HG02943 (cell line): ENCODE data around the gene CREG1.

ENCODE experiments used
- ATAC-seq: cut with Tn5 transposase; IDR thresholded peaks from one replicate; pipeline ENCODE4 v1.9.1; 2021; ENCODE audit warnings: mild to moderate bottlenecking, low read depth, moderate library complexity; ENCODE audit not compliant: unreplicated experiment

Gene CREG1

DNA sequence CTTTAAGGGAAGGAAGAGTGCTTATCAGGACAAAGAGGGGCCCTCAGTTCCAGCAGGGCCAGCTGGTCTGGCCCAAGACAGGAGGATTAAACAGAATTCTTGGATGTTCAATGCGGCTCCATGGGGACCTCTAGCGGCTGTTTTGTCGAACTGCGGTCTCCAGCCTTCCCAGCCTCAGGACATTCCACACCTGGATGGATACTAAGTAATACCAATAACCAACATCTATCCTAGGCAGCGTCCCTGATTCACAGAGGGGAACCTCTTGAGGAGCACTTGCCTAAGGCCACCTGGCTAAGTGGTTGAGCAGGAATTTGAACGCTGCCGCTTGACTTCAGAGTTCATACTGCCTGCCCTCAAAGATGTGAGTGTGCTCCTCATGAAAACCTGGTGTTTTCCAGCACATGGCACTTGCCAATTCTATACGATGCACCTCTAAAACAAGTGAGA, 19.7 kb downstream of the CREG1 start:
- ATAC-seq, result no peak

DNA sequence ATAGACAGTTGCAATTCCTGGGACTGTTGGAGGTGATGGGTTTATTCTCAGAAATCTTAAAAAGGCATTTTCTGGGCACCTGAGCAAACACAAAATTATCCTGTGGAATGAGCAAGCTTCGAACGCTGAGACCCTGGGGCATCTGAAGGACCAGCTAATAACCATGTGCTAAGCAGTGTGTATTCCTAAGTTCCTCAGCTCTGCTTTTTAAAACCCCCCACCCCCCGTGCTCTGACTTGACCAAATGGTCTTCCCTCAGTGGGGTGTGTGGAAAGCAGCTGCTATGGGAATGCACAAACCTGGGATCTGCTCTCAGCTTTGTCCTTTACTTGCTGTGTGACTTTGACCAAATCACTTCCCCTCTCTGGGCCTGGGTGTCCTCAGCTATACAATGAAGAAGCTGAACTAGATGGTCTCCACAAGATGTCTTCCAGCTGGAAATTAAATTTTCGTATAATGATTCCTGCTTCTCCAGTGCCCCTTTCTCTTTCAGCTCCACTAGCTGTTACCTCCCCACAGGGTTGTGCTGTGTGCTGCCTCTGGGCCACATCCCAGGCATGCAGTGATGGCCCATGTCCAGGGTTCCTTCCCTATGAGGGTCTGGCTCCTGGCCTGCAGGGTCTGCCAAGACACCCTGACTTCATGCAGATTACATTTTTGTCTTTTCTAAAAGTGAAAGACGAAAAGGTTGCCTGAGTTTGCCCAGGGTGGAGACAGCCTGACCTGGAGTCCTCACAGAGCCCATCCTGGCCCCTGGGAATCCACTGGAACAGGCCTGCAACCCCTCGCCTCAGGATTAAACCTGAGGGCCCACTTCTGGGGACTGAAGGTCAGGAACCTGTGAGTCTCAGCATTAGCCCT, 20.4 kb downstream of the CREG1 start:
- ATAC-seq, result no peak

DNA sequence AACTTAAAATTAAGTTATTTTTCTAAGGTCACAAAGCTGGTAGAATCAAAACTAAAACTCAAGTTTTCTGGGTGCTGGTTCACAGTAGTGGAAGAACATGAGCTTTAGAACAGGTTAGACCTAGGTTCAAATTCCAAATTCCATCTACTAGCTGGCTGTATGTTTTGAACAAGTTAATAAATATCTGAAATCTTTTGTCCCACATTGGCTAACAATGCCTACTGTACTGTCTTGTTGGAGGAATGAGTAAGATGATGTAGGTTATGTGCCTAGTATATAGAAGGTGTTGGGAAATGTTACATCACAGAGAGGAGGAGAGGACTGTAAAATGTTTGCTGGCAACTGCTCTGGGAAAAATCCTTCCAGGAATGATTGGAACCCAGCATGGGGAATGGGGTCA, 21.2 kb downstream of the CREG1 start:
- ATAC-seq, result no peak

DNA sequence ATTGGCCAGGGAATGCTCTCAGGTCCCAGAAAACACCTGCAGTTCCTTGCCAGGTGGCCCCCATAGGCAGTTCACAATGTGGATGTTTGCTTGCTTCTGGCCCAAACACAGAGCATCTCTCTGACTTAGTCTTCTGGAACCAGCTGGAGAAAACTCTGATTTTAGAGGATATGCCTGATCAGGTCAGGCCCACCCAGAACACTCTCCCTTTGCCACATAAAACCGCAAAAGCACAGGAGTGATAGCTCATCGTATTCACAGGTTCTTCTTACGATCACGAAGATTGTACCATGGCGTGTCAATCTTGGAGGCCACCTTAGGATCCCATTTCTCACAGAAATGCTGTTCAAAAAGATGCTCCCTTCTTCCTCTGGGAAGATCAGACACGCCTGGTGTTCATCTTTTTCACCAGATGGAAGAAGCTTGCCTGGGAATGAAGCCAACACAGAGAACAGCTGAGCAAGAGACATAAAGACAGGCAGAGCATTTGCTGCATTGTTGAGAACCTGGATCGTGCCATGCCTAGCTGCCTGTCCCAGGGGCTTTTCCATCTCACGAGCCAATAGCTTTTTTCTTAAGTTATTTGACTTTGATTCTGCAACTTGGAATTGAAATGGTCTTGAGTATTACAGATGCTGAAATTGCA, 23.6 kb downstream of the CREG1 start:
- no peak for ATAC-seq

- ATAC-seq, result no peak
Observed at GRCh38 chr1:167528057-167528728, 25.4 kb downstream of the CREG1 start.

DNA sequence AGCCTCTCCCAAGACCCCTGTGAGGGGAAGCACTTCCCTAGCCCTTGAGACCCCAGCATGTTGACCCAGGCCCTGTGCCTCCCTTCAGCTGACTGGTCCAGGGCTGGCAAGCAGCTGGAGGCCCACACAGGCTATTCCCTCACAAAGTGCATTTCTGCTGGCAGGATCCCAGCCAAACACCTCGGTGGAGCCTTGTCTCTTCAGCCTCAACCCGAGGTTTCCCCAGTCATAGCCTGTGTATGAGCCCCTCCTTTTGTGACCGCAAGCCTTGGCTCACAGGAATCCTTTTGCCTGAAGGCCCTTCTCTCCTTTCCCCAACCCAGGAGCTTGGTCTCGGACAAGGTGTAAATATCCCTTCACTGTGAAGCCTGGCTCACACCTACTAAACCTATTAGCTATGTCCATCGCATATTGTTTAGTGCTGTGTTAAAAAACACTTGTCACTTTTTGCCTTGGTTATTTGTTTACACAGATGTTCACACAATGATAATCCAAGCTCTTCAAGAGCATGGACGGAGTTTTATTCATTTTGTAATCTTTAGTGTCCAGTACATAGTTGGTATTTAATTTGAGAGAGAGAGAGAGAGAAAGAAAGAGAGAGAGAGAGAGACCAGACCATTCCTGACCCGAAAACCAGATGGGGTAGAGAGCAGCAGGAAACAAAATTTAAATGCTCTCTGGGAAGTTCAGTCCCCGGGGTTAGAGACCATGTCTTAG, 26.7 kb downstream of the CREG1 start:
- no peak for ATAC-seq

DNA sequence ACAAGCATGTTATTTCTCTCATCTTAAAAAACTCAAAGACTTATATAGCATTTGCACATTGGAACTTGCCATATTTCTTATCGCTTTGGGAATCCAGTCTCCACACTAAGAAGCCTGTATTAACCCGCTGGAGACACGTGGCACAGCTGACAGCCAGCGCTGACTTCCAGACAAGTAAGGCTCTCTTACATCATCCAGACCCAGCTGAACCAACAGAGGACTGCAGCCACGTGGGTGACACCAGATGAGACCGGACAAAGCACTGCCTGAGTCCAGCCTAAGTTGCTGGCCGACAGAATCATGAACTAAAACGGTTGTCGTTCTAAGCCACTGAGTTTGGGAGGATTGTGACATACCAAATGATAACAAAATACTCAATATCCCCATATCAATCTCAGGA, 28.9 kb downstream of the CREG1 start:
- ATAC-seq, result no peak

GRCh38 chr1:167522246-167522645, 31.3 kb downstream of the CREG1 start:
- no peak for ATAC-seq

GRCh38 chr1:167520711-167521206, 32.8 kb downstream of the CREG1 start:
- no peak for ATAC-seq

DNA sequence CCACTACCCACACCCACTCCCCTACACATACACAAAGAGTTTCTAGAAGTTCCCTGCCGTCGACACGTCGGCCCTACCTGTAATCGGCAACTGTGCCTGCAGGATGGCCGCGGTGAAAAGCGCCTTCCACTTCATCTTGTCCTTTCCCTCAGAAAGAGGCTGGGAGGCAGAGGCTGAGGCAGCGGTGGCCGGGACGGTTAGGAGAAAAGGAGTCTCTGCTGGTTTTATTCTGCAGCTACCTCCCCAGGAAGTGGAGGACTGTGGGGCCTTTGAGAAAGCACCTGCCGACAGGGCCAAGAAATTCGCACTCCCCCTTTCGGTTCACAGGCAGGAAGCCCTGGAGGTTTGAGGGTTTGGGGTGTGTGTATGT, 35.2 kb downstream of the CREG1 start, which contains the start of gene CD247:
Gene CD247 (minus strand): TSS at position 199 of the 370 bp plus-strand sequence. CDS start 64 bp downstream, at position 135.
- ATAC-seq, result no peak

DNA sequence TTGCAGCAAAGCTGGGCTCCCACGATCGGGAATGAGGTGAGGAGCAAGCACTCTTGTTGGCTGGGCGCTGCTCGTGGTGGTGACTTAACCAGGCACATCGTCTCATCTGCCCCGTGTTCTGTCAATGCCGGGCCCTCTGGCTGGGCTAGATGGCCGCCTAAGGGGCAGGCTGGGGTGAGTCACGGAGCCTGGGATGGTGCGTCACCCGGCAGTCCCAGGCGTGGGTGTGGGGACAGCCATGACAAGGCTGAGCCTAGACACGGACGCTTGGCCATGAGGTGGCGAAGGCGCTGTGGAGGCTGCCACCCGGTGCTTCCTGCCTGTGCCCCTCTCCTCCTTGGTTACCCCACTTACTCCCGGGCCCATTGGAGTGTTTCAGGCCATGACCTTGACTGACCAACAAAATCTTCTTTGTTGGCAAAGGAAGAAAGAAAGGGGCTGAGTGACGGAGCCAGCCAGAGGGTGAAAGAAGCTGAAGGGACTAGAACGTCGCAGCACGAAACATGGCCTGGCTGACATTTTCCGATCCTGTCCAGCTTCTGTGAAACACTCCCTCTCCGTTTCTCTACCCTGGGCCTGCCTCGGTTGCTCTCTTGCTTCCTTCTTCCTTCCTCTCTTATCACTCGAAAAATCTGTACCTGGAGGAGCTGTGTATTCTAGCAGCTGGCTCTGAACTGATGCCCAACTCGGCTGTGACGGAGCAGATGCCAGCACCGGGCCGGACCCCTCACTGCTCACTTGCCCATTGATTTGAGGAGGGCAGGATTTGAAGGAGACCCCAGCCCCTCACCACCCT, 35.8 kb downstream of the CREG1 start:
- no peak for ATAC-seq

DNA sequence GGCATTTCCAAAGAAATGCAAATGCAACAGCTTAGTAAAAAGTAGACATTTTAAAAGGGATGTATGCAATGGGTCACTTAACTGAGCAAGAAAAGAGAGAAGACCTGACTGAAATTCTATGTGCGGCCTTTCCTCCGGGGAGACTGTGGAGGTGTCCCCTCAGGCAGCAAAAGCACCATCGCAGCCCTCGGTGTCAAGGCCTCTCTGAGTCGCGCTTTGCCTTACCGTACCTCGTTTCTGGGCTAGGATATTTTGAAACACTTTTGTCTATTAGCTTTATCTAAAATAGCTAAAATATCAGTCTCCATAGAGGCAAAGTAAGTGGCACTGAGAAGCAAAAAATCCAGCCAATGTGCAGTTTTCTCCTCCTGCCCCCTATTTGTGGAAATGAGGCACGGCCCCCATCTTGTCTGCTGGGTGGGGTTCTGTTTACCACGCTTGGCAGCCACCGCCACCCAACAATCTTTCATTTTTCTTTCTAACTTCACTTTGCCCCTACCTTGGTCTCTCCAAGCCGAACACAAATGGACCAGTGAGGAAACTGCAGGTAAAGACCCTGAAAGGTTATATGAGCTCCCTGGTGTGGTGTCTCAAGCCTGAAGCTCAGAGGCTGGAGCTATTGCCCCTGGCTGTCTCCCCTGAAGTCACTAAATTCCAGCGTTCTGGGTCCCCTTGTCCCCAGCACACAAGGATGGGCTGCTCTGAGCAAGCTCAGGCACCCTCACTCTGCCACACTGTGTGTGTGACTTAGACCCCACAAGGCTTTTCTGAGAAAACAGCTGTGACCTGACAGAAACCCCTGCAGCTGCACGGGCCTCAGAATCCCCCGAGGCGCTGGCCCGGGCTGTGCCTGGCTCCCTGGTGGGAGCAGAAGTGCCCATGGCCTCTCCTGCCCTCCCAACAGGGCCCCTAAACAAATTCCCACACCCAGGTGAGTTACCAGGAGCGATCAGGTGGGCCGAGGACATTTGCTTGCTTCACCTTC, 36.9 kb downstream of the CREG1 start:
- ATAC-seq, result no peak

DNA sequence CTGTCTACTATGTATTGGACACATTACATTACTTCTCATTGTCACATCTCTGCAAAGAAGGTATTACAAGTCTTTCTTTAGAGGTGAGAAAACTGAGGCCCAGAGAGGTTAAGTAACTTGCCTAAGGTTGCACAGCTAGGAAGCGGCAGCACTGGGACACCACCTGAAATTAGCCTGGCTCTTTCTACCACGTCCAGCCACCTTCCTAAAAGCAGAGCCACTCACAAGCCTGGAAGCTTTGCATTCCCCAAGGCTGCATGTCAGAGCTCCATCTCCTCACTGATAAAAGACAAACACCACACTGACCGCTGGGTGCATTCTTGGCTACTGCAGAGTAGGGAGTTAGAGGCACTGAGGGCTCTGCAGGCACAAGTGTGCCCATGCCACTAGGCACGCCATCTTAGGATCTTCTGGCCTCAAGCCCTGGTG, 37.7 kb downstream of the CREG1 start:
- no peak for ATAC-seq

DNA sequence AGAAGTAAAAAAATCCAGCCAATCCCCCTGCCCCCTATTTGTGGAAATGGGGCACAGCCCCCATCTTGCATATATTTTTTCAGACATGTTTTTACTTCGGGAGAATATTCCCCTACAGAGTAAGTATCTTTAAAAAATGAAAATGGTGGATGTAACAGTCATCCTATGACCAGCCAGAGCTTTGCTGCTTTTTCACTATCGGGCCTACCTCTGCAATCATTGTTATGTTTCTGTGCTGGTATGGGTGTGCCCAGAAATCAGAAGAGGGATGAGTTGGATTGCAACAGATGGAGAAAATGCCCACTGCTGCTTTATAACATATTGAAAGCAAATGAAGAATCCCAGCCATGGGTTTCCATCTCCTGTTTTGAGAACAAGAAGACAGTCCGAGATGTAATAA, 38.1 kb downstream of the CREG1 start:
- ATAC-seq, result no peak

DNA sequence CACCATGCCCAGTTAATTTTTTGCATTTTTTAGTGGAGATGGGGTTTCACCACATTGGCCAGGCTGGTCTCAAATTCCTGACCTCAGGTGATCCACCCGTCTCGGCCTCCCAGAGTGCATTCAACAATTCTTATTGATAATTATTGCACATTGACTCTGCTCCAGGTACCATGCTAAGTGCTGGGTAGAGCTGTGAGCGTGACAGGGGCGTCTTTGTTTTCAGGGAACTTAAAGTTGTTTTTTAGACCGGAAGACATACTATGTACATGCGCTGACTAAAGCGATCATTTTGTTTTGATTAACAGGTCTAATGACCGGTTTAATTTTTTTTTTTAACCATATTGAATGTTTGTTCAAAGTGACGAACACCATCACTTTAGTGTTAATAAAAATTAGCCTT, 39.3 kb downstream of the CREG1 start:
- no peak for ATAC-seq

DNA sequence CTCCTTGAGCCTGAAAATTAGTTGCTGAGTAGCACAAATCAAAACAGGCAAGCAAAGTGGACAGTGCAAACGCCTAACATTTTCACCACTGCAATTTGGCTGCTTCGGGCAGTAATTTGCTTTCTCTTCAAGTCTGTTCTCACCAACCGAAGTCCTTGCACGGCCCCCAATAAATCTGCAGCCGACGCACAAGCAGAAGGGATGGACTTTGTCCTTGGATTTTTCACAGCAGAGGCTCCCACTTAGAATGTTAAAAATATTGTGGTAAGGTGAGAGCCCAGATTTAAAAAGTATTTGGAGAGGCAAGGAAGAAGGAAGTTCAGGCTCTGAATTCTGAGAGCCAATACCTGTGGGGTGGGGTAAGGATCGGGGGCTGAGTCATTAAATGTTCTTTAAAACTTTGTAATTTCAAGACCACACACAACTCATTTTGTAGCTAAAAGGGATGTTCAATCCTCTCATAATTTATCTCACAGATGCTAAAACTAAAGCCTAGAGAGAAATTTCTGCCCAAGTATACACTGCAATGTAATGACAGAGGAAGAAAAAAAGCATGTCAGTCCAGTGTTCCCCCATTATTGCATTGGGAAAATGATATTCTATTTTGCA, 41.4 kb downstream of the CREG1 start:
- no peak for ATAC-seq

GRCh38 chr1:167511374-167511986, 42.1 kb downstream of the CREG1 start:
- no peak for ATAC-seq

DNA sequence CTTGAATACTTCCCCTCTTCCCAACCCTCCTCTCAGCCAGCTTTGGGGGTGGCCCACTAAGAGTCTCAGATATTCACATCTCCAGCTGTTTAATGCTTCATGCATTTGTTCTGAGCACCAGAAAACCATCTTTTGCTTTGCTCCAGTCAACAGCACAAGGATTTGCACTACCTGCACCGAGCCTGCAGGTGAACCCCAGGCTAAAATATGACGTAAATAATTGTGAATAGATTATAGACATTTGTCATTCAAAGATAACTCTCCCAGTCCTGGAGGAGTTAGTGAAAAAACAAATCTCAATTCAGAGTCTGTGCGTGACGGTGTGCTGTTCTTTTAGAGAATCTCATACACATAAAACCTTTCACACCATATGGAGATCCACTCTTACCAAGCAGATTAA, 42.7 kb downstream of the CREG1 start:
- ATAC-seq, result no peak
